Endothelial cell of umbilical vein (primary cell): ENCODE measurements around the gene PPM1E.

Experiments
- POLR2A ChIP-seq: IDR thresholded peaks from 2 replicates; pipeline ENCODE4 v1.6.1; 2012; ENCODE audit warnings: low read depth, mild to moderate bottlenecking, control low read depth, low read length
- TF ChIP-seq, protein P1 (sequence below), 2 donors: IDR thresholded peaks; 1 replicate in 1 of 2; 2 replicates in 1 of 2; pipeline ENCODE4 v1.5.1; 2011; ENCODE audit warnings: low read length in 2 of 2, mild to moderate bottlenecking in 2 of 2, moderate library complexity in 2 of 2, control low read depth in 1 of 2, inconsistent platforms in 1 of 2, low read depth in 1 of 2; ENCODE audit not compliant: insufficient read depth in 1 of 2; ENCODE audit errors: extremely low read depth in 1 of 2

DNA sequence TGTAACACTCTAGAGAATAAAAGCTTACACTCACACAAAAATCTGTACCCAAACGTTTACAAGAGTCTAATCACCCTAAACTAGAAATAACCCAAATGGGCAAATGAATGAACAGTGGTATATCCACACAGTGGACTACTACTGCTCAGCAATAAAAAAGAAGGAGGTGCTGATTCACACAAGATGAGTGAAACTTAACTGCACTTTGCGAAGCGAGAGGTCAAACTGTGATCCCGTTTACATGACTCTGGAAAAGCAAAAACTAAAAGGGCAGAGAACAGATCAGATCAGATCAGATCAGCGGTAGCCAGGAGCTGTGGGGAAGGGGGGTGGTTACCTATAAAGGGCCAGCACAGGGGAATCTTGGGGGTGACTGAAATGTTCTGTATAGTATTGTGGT, 237.7 kb downstream of the PPM1E start:
- no peak for TF ChIP-seq POLR2A
- TF ChIP-seq, protein P1, sequence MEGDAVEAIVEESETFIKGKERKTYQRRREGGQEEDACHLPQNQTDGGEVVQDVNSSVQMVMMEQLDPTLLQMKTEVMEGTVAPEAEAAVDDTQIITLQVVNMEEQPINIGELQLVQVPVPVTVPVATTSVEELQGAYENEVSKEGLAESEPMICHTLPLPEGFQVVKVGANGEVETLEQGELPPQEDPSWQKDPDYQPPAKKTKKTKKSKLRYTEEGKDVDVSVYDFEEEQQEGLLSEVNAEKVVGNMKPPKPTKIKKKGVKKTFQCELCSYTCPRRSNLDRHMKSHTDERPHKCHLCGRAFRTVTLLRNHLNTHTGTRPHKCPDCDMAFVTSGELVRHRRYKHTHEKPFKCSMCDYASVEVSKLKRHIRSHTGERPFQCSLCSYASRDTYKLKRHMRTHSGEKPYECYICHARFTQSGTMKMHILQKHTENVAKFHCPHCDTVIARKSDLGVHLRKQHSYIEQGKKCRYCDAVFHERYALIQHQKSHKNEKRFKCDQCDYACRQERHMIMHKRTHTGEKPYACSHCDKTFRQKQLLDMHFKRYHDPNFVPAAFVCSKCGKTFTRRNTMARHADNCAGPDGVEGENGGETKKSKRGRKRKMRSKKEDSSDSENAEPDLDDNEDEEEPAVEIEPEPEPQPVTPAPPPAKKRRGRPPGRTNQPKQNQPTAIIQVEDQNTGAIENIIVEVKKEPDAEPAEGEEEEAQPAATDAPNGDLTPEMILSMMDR (IDR thresholded peaks at IDR 0.05; ENCODE audit: extremely low read depth in 1 of 2, insufficient read depth in 1 of 2, low read depth in 1 of 2, low read length in 2 of 2): no peak
